ENCODE data around the gene ZNRF3. TPM values are rescaled to one million over a fixed set of nuclear protein-coding genes. Genes with fewer than 3 reads are reported as not detected.

ZNRF3 gene
- total RNA-seq, 1 experiment from 2014 or later, result 23.7 TPM

DNA sequence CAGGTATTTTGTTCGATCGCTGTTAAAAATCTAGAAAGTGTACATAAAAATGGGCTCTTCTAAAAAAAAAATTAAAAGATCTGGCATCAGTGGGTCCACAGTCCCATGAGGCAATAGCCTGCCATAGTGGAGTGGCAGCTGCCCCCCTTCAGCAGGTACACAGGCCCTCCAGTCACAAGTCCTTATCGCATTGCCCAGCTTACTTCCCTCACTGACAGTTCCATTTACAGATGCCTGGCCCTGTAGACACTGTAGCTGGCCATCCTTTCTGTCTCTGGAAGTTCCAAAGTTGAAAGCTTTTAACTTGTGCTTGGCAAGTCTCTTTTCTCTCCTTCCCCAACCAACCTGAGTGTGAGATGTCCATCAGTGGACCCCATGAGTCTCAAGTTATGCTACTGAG is 11.4 kb downstream of the ZNRF3 start:
- CTCF ChIA-PET, result no interaction called here
- Mint-ChIP-seq H3K9me3 (ENCODE audit: low read depth, unreplicated experiment) (no peaks in the 10 kb centered on the region), H3K36me3 (ENCODE audit: insufficient read depth, unreplicated experiment) (no peaks in the 10 kb centered on the region), H3K27me3 (ENCODE audit: unreplicated experiment) (no peaks in the 10 kb centered on the region), H3K27ac (ENCODE audit: unreplicated experiment) (no peak overlapping the region), H3K4me3 (ENCODE audit: low read depth, unreplicated experiment) (no peak overlapping the region), H3K4me1 (ENCODE audit: low read depth, unreplicated experiment) (peaks cover 40% of the 10 kb centered on the region)
- no TSS peak for BruUV-seq (replicated peaks)
- TF ChIP-seq, protein P1, sequence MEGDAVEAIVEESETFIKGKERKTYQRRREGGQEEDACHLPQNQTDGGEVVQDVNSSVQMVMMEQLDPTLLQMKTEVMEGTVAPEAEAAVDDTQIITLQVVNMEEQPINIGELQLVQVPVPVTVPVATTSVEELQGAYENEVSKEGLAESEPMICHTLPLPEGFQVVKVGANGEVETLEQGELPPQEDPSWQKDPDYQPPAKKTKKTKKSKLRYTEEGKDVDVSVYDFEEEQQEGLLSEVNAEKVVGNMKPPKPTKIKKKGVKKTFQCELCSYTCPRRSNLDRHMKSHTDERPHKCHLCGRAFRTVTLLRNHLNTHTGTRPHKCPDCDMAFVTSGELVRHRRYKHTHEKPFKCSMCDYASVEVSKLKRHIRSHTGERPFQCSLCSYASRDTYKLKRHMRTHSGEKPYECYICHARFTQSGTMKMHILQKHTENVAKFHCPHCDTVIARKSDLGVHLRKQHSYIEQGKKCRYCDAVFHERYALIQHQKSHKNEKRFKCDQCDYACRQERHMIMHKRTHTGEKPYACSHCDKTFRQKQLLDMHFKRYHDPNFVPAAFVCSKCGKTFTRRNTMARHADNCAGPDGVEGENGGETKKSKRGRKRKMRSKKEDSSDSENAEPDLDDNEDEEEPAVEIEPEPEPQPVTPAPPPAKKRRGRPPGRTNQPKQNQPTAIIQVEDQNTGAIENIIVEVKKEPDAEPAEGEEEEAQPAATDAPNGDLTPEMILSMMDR (IDR thresholded peaks at IDR 0.05; ENCODE audit: unreplicated experiment), result no peak
- intact Hi-C loops (cut with micrococcal nuclease; ENCODE audit: unreplicated experiment), result no loop called here
- no peak for DNase-seq

DNA sequence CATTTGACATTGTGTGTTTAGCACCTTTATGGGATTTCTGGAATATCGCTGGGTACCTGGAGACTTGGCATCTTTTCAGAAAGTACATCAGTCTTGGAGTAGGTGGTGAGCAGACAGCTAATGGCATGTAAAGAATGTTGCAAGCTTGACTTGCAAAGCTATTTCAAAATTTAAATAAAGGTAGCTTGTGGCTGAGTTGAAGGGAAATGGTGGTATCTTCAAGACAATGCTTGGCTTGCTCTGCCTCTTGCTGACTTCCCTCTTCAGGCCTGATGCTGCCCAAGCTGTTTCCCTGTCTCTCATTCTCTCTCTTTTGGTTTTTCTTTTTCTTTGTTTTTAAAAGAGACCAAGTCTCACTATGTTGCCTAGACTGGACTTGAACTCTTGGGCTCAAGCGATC is 13.2 kb downstream of the ZNRF3 start:
- DNase-seq, result no peak
- BruUV-seq (replicated peaks), result no TSS peak
- Mint-ChIP-seq H3K4me1 (ENCODE audit: low read depth, unreplicated experiment) (peaks cover 22% of the 10 kb centered on the region), H3K9me3 (ENCODE audit: low read depth, unreplicated experiment) (no peaks in the 10 kb centered on the region), H3K4me3 (ENCODE audit: low read depth, unreplicated experiment) (no peak overlapping the region), H3K27me3 (ENCODE audit: unreplicated experiment) (no peaks in the 10 kb centered on the region), H3K36me3 (ENCODE audit: insufficient read depth, unreplicated experiment) (no peaks in the 10 kb centered on the region), H3K27ac (ENCODE audit: unreplicated experiment) (no peak overlapping the region)
- CTCF ChIA-PET, result no interaction called here
- intact Hi-C loops (cut with micrococcal nuclease; ENCODE audit: unreplicated experiment), result no loop called here
- TF ChIP-seq, protein P1 (IDR thresholded peaks at IDR 0.05; ENCODE audit: unreplicated experiment), result no peak

DNA sequence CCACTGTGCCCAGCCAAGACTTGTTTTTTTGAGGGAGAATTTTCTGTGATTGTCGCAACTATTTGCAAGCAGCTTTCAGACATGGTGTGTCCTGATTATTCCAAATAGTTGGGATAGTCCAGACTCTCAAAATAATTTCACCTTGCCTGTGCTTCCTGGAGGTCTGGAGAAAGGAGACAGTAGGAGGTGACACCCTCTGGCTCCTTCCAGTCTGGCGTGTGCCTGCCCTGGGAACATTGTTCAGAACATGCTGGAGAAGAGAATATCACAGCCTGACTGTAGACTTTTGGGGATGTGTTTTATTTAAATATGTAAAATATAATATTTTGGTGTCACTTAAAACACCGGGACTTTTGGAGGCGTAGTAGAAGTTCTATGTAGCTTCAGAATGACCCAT is 14.9 kb downstream of the ZNRF3 start:
- intact Hi-C loops (cut with micrococcal nuclease; ENCODE audit: unreplicated experiment), result no loop called here
- Mint-ChIP-seq H3K4me1 (ENCODE audit: low read depth, unreplicated experiment) (peaks cover 23% of the 10 kb centered on the region), H3K4me3 (ENCODE audit: low read depth, unreplicated experiment) (no peak overlapping the region), H3K27ac (ENCODE audit: unreplicated experiment) (no peak overlapping the region), H3K9me3 (ENCODE audit: low read depth, unreplicated experiment) (no peaks in the 10 kb centered on the region), H3K27me3 (ENCODE audit: unreplicated experiment) (no peaks in the 10 kb centered on the region), H3K36me3 (ENCODE audit: insufficient read depth, unreplicated experiment) (no peaks in the 10 kb centered on the region)
- CTCF ChIA-PET, result no interaction called here
- BruUV-seq (replicated peaks), result no TSS peak
- no peak for DNase-seq
- TF ChIP-seq, protein P1 (IDR thresholded peaks at IDR 0.05; ENCODE audit: unreplicated experiment), result no peak

DNA sequence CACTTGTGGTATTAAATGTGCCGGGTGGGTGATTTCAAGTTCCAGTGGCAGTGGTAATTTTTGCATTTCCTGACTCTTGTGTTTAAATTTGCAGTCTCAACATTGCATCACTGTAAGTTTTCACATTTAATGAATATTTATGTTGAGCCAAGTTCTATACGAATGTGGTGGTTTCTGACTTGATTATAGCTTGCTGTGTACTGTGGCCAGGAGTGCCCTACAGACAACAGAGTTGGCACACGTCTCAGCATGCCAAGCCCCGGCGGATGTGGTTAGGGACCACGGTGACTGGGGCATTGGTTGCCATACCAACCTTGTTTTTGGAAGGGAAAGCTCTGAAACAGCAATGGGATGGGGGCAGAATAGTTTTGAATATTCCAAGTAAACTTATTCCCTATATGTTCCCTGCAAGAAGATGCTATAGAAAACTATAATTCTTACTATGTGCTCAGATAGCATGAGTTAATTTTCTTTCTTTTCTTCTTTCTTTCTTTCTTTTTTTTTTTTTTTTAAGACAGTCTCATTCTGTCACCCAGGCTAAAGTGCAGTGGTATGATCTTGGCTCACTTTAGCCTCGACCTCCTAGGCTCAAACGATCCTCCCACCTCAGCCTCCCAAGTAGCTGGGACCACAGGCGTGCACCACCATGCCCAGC is 16.0 kb downstream of the ZNRF3 start:
- Mint-ChIP-seq H3K4me3 (ENCODE audit: low read depth, unreplicated experiment) (no peak overlapping the region), H3K4me1 (ENCODE audit: low read depth, unreplicated experiment) (peaks cover 34% of the 10 kb centered on the region), H3K27ac (ENCODE audit: unreplicated experiment) (no peak overlapping the region), H3K36me3 (ENCODE audit: insufficient read depth, unreplicated experiment) (no peaks in the 10 kb centered on the region), H3K27me3 (ENCODE audit: unreplicated experiment) (no peaks in the 10 kb centered on the region), H3K9me3 (ENCODE audit: low read depth, unreplicated experiment) (no peaks in the 10 kb centered on the region)
- CTCF ChIA-PET, result interaction anchor here (0.6 to 1.5 kb wide), 3 partner anchors 10 to 69 kb away, joined by 3 to 6 read pairs (median 4); no protein-coding TSS in a partner anchor
- TF ChIP-seq, protein P1 (IDR thresholded peaks at IDR 0.05; ENCODE audit: unreplicated experiment), result no peak
- DNase-seq, result no peak
- intact Hi-C loops (cut with micrococcal nuclease; ENCODE audit: unreplicated experiment), result no loop called here
- BruUV-seq (replicated peaks), result no TSS peak

All from Calu3 (cell line).